Sigmoid colon (tissue), 4 donors: ENCODE measurements around the gene THRB.

Source experiments
- CTCF ChIP-seq, 4 experiments: fragments of 450-650 bp in 3 of 4; fragments of 200-600 bp in 1 of 4; IDR thresholded peaks; one replicate each; pipeline ENCODE4 v1.5.1; 2016 to 2019; ENCODE audit warnings: antibody characterized with exemption in 4 of 4, mild to moderate bottlenecking in 3 of 4, moderate library complexity in 2 of 4
- EP300 ChIP-seq, 4 donors: sonication (generic); formaldehyde crosslinking; IDR thresholded peaks; one replicate each; pipeline ENCODE4 v1.6.1; 2017; ENCODE audit warnings: antibody characterized with exemption in 4 of 4
- POLR2A ChIP-seq, 2 donors: fragments of 450-650 bp; IDR thresholded peaks; one replicate each; pipeline ENCODE4 v1.6.1; 2016; ENCODE audit warnings: antibody characterized with exemption in 2 of 2, mild to moderate bottlenecking in 2 of 2, moderate library complexity in 2 of 2
- POLR2AphosphoS5 ChIP-seq, 4 donors: sonication (generic); formaldehyde crosslinking; IDR thresholded peaks; one replicate each; pipeline ENCODE4 v1.6.1; 2017; ENCODE audit warnings: antibody characterized with exemption in 4 of 4

GRCh38 chr3:24137958-24138875 is 356.4 kb downstream of the THRB start:
- no peak for TF ChIP-seq EP300 (IDR thresholded peaks at IDR 0.05)
- no peak for TF ChIP-seq CTCF (IDR thresholded peaks at IDR 0.05)
- TF ChIP-seq POLR2AphosphoS5 (IDR thresholded peaks at IDR 0.05) = no peak
- no peak for TF ChIP-seq POLR2A (IDR thresholded peaks at IDR 0.05)
